ENCODE measurements around the gene SETD1A. TPM values are rescaled to one million over a fixed set of nuclear protein-coding genes. Genes with fewer than 3 reads are reported as not detected.

Gene SETD1A
- total and polyA plus RNA-seq, 9 of the 15 experiments (the other 6 are each of a cell fraction or from before 2014, with no cell fraction given) = 0.08 to 36.0 (median 4.2) TPM

DNA sequence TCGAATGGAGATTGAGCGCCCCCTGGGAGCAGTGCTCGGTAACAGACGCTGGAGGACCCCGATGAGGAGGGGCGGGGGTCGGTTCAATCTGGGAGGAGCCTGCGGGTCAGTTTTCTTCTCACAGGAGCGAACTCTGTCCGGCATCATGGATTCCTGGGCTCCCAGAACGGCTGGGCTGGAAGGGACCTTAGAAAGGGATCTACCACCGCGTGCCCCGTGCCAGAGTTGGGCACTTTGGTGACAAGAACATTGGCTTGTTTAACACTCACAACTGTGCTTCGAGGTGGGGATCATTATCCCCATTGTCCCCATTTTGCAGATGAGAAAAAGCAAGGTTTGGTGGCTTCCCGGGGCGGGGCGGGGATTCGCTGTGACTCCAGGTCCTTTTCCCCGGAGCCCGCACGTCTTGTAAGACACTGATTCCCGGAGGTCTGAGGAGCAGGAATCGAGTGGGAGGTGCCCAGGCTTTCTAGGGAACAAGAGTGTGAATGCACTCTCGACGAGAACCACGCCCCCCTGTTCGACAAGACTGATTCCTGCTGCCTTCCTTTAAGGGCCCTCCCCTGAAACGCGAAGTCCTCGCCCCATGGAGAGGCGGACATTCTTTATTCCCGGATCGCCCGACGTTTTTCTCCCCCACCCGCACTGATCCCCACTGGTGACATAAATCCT is 35.7 kb upstream of the SETD1A start (continued):
- TF ChIP-seq ZNF282 (CRISPR knock-in tag; IDR thresholded peaks at IDR 0.05) (no peak), SRSF1 (IDR thresholded peaks at IDR 0.05; ENCODE audit: low read depth, low read length) (no peak), ZNF274 (IDR thresholded peaks at IDR 0.05; ENCODE audit: borderline replicate concordance, low read depth, low read length) (no peak), GTF2B (IDR thresholded peaks at IDR 0.05; ENCODE audit: extremely low read depth, insufficient read length) (no peak), ETS2 (tag; IDR thresholded peaks at IDR 0.05; ENCODE audit: borderline replicate concordance, poor library complexity, severe bottlenecking) (no peak), ZNF253 (CRISPR knock-in tag; conservative IDR thresholded peaks at IDR 0.05) (no peak), DNMT1 (IDR thresholded peaks at IDR 0.05) (no peak), ZNF717 (CRISPR knock-in tag; IDR thresholded peaks at IDR 0.05) (no peak), NR3C1 (CRISPR knock-in tag; IDR thresholded peaks at IDR 0.05) (no peak), ZNF449 (CRISPR knock-in tag; IDR thresholded peaks at IDR 0.05) (0 out of 2 replicates have a peak, but pooled peaks have one; percentile 23), SOX6 (IDR thresholded peaks at IDR 0.05) (peak; percentile 33), CBX1 (IDR thresholded peaks at IDR 0.05; ENCODE audit: low read depth) (peak; percentile 97), CREM (IDR thresholded peaks at IDR 0.05; ENCODE audit: low read depth) (peak; percentile 48; the same call in 1 of the 2 replicates), ZNF668 (CRISPR knock-in tag; IDR thresholded peaks at IDR 0.05) (no peak), ZNF830 (CRISPR knock-in tag; IDR thresholded peaks at IDR 0.05) (no peak), U2AF1 (optimal IDR thresholded peaks at IDR 0.05; ENCODE audit: low read depth, low read length) (no peak), NFYB (IDR thresholded peaks at IDR 0.05; ENCODE audit: extremely low read depth, insufficient read length) (no peak), BCL6 (CRISPR knock-in tag; IDR thresholded peaks at IDR 0.05) (no peak), ARHGAP35 (IDR thresholded peaks at IDR 0.05; ENCODE audit: partially characterized antibody) (no peak), XRCC3 (IDR thresholded peaks at IDR 0.05) (no peak), SNIP1 (IDR thresholded peaks at IDR 0.05; ENCODE audit: low read depth) (no peak), SMAD4 (CRISPR knock-in tag; conservative IDR thresholded peaks at IDR 0.05) (no peak)
- TF ChIP-seq, protein P1, sequence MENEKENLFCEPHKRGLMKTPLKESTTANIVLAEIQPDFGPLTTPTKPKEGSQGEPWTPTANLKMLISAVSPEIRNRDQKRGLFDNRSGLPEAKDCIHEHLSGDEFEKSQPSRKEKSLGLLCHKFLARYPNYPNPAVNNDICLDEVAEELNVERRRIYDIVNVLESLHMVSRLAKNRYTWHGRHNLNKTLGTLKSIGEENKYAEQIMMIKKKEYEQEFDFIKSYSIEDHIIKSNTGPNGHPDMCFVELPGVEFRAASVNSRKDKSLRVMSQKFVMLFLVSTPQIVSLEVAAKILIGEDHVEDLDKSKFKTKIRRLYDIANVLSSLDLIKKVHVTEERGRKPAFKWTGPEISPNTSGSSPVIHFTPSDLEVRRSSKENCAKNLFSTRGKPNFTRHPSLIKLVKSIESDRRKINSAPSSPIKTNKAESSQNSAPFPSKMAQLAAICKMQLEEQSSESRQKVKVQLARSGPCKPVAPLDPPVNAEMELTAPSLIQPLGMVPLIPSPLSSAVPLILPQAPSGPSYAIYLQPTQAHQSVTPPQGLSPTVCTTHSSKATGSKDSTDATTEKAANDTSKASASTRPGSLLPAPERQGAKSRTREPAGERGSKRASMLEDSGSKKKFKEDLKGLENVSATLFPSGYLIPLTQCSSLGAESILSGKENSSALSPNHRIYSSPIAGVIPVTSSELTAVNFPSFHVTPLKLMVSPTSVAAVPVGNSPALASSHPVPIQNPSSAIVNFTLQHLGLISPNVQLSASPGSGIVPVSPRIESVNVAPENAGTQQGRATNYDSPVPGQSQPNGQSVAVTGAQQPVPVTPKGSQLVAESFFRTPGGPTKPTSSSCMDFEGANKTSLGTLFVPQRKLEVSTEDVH (IDR thresholded peaks at IDR 0.05; ENCODE audit: low read depth, partially characterized antibody) = no peak
- TF ChIP-seq, protein P2, sequence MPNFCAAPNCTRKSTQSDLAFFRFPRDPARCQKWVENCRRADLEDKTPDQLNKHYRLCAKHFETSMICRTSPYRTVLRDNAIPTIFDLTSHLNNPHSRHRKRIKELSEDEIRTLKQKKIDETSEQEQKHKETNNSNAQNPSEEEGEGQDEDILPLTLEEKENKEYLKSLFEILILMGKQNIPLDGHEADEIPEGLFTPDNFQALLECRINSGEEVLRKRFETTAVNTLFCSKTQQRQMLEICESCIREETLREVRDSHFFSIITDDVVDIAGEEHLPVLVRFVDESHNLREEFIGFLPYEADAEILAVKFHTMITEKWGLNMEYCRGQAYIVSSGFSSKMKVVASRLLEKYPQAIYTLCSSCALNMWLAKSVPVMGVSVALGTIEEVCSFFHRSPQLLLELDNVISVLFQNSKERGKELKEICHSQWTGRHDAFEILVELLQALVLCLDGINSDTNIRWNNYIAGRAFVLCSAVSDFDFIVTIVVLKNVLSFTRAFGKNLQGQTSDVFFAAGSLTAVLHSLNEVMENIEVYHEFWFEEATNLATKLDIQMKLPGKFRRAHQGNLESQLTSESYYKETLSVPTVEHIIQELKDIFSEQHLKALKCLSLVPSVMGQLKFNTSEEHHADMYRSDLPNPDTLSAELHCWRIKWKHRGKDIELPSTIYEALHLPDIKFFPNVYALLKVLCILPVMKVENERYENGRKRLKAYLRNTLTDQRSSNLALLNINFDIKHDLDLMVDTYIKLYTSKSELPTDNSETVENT (CRISPR knock-in tag; IDR thresholded peaks at IDR 0.05) = no peak
